Thyroid gland (tissue), 4 donors: Measurements from ENCODE around the gene MPPED1. TPM values are rescaled to one million over a fixed set of nuclear protein-coding genes. Genes with fewer than 3 reads are reported as not detected.
A peak's percentile ranks its signal among the peaks of the same experiment; 100 is the strongest.

ENCODE experiments used
- DNase-seq, 2 donors: peaks; one replicate each; pipeline ENCODE4 v3.0.0-alpha.2; 2019
- H3K27ac ChIP-seq, 3 donors: fragments of 200-600 bp; sonication (generic); 1 replicate in 2 of 3; 2 replicates in 1 of 3; pipeline ENCODE4 v1.5.1; 2016 to 2019; ENCODE audit warnings: mild to moderate bottlenecking in 1 of 3, moderate library complexity in 1 of 3
- H3K27me3 ChIP-seq: fragments of 200-600 bp; sonication (generic); one replicate; pipeline ENCODE4 v1.5.1; 2019
- H3K36me3 ChIP-seq, 2 donors: fragments of 200-600 bp; sonication (generic); one replicate each; pipeline ENCODE4 v1.5.1; 2016 to 2019
- H3K4me1 ChIP-seq, 2 donors: fragments of 200-600 bp; sonication (generic); one replicate each; pipeline ENCODE4 v1.5.1; 2017 to 2019
- H3K4me3 ChIP-seq, 3 donors: fragments of 200-600 bp; sonication (generic); replicated peaks in 1 of 3; 1 replicate in 2 of 3; 2 replicates in 1 of 3; pipeline ENCODE4 v1.5.1; 2016; ENCODE audit warnings: mild to moderate bottlenecking in 1 of 3
- H3K9me3 ChIP-seq: fragments of 200-600 bp; sonication (generic); one replicate; pipeline ENCODE4 v1.5.1; 2017
- POLR2A ChIP-seq, 2 donors: fragments of 450-650 bp; IDR thresholded peaks; one replicate each; pipeline ENCODE4 v1.6.1; 2017; ENCODE audit warnings: antibody characterized with exemption in 2 of 2, mild to moderate bottlenecking in 2 of 2, moderate library complexity in 1 of 2
- WGBS, 2 donors: methylation state at CpG; one replicate each; pipeline ENCODE4 v1.1.5; 2017; 5-methylcytosine and 5-hydroxymethylcytosine counted together
- intact Hi-C: fragments of 100-400 bp; cut with DNase I; formaldehyde crosslinking; loops from one replicate; pipeline ENCODE4 v1.15.1; 2023
- total RNA-seq, 4 donors: library from RNA; depleted of rRNA; stranded (reverse); fragments of >200 nt; gene quantifications; one replicate each; pipeline ENCODE4 v1.2.3, GENCODE V29; 2016
- TF ChIP-seq, protein P1 (sequence below), 6 experiments: fragments of 200-600 bp in 3 of 6; fragments of 450-650 bp in 3 of 6; sonication (generic) in 3 of 6; IDR thresholded peaks; one replicate each; pipeline ENCODE4 v1.5.1; 2016 to 2019; ENCODE audit warnings: antibody characterized with exemption in 6 of 6, mild to moderate bottlenecking in 2 of 6, inconsistent platforms in 1 of 6, moderate library complexity in 1 of 6

Gene MPPED1
- total RNA-seq, 4 donors from 2014 or later = not detected

DNA sequence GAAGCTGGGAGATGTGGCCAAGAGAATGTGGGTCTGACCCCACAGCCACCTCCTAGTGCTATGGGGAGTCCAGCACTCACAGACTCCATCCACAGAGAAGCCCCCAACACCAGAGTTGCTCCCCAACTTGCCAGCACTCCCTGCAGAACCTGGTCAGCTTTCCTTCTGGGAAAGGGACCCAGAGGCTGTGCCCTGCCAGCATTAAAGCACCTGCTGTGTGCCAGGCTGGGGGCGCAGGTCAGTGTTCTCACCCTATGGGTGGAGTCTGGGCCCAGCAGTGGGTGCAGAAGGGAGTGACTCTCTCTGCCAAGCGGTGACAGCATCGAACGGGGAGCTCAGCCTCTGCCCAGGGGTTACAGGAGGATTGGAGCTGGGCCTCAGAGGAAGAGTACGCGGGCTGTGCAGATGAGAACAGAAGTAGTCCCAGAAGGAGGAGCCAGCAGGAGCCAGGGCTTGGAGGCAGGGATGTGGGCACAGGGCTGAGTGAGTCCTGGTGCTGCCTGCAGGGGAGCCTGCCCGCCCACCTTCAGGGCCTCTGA is 114.4 kb downstream of the MPPED1 start:
- WGBS, 2 donors = 73% methylated on average over 6 of the region's 7 CpGs; no CpG with 5 or more reads in 1 of the 2 donors
- Histone ChIP-seq H3K4me1 (peaks cover 10 to 11% of the 10 kb centered on the region in 2 donors), H3K27me3 (no peaks in the 10 kb centered on the region), H3K27ac (no peak overlapping the region), H3K9me3 (no peaks in the 10 kb centered on the region), H3K36me3 (no peaks in the 10 kb centered on the region), H3K4me3 (no peak overlapping the region)
- TF ChIP-seq POLR2A (IDR thresholded peaks at IDR 0.05) = no peak
- DNase-seq = peak; percentile 6 to 12
- intact Hi-C loops = no loop called here

DNA sequence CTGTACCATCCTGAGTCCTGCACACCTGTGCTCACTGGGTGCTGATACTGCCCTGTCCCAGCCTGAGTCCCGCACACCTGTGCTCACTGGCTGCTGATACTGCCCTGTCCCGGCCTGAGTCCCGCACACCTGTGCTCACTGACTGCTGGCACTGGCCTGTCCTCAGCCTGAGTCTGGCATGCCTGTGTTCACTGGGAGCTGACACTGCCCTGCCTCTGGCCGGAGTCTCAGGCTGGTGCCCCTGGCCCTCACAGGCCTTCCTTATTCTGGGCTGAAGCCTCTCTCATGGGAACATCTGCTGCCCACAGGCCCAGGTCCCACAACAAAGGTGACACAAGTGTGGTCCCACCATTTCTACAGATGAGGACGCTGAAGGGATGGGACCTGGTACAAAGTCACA is 115.1 kb downstream of the MPPED1 start:
- no peak overlapping the region for H3K27ac ChIP-seq
- intact Hi-C loops = no loop called here
- TF ChIP-seq POLR2A (IDR thresholded peaks at IDR 0.05) = no peak
- TF ChIP-seq, protein P1, sequence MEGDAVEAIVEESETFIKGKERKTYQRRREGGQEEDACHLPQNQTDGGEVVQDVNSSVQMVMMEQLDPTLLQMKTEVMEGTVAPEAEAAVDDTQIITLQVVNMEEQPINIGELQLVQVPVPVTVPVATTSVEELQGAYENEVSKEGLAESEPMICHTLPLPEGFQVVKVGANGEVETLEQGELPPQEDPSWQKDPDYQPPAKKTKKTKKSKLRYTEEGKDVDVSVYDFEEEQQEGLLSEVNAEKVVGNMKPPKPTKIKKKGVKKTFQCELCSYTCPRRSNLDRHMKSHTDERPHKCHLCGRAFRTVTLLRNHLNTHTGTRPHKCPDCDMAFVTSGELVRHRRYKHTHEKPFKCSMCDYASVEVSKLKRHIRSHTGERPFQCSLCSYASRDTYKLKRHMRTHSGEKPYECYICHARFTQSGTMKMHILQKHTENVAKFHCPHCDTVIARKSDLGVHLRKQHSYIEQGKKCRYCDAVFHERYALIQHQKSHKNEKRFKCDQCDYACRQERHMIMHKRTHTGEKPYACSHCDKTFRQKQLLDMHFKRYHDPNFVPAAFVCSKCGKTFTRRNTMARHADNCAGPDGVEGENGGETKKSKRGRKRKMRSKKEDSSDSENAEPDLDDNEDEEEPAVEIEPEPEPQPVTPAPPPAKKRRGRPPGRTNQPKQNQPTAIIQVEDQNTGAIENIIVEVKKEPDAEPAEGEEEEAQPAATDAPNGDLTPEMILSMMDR (IDR thresholded peaks at IDR 0.05) = no peak
- H3K9me3 ChIP-seq = no peaks in the 10 kb centered on the region
- H3K36me3 ChIP-seq = no peaks in the 10 kb centered on the region
- no peak overlapping the region for H3K4me3 ChIP-seq
- no peaks in the 10 kb centered on the region for H3K27me3 ChIP-seq
- WGBS, 2 donors = 88 to 100% methylated on average over 2 to 5 of the region's 5 CpGs
- DNase-seq = no peak
- H3K4me1 ChIP-seq = peaks cover 10 to 11% of the 10 kb centered on the region in 2 donors

DNA sequence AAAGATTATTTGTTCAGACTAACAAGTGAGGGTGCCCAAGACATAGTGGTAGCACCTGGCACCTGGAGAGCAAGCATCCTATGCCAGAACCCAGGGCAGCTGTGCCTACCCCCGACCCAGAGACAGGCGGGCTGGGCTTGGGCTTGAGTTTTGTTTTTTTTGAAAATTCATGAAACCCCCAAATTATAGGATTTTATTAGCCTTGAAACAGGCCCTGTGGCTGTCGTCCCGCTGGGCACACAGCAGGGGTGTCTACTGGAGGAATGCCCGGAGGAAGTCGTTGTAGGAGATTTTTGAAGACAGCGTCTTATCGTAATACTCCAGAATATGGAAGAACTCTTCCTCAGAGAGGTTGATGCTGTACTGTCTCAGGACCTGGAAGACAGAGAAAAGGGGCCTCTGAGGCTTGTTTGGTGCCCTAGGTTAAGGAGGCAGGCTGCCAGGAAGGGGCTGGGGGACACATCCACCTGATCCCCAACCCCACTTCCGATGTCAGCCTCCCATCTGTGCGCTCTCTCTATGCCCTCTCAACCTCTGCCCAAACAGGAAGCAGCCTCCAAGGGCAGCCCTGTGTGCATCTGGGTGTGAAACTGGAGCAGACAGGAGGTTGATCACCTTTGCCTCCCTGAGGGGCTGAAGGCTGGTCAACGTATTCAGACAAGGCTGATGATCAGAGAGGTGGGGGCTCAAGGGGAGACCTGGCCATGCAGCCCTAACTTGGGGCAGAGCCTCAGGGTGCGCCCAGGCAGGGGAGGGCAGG is 117.0 kb downstream of the MPPED1 start:
- TF ChIP-seq, protein P1 (IDR thresholded peaks at IDR 0.05) = no peak
- no peak for TF ChIP-seq POLR2A (IDR thresholded peaks at IDR 0.05)
- 69 to 70% methylated on average over 12 of the region's 12 CpGs for WGBS, 2 donors
- Histone ChIP-seq H3K27me3 (no peaks in the 10 kb centered on the region), H3K27ac (no peak overlapping the region), H3K9me3 (no peaks in the 10 kb centered on the region), H3K36me3 (no peaks in the 10 kb centered on the region), H3K4me1 (peaks cover 10 to 11% of the 10 kb centered on the region in 2 donors), H3K4me3 (no peak overlapping the region)
- intact Hi-C loops = no loop called here
- DNase-seq = no peak

DNA sequence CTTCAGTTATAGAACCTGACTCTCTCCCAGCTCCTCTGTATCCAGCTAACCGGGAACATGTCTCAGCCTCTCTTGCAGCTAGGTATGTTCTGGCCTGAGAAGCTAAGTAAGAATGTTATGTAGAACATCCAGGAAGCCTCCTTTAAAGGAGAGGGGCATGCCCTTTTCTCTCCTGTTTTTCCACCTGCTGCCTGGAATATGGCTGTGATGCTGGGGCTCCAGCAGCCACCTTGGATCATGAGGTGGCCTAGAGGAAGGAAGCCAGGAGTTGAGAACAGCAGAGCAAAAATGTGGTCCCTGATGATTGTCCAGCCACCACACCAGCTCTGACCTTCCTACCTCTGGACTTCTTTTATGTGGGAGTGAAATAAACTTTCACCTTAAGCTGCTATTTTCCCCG is 117.6 kb downstream of the MPPED1 start:
- no peaks in the 10 kb centered on the region for H3K27me3 ChIP-seq
- no peaks in the 10 kb centered on the region for H3K9me3 ChIP-seq
- TF ChIP-seq POLR2A (IDR thresholded peaks at IDR 0.05) = no peak
- TF ChIP-seq, protein P1 (IDR thresholded peaks at IDR 0.05) = no peak
- H3K36me3 ChIP-seq = no peaks in the 10 kb centered on the region
- peaks cover 10 to 11% of the 10 kb centered on the region in 2 donors for H3K4me1 ChIP-seq
- H3K27ac ChIP-seq = no peak overlapping the region
- 93 to 100% methylated on average over 2 of the region's 2 CpGs for WGBS, 2 donors
- DNase-seq = no peak
- no peak overlapping the region for H3K4me3 ChIP-seq
- intact Hi-C loops = no loop called here

DNA sequence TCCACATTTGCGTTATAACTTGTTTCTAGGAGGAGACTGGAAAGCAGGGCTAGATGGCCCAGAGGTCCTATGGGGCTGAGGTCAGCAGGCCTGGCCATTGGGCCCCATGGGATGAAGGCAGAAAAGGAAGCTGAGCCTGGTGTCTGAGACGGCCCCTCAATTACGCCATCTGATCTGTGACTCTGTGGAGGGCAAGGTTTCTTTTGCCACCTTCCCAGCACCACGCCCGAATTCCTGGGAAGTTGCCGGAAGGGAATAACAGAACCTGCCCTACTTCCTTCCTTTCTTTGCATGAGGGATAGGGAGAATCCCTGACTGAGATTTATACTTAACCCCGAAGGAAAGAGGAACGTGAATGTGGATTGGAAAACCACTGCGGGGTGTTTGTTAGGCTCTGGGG is 118.1 kb downstream of the MPPED1 start:
- intact Hi-C loops = no loop called here
- peaks cover 10 to 11% of the 10 kb centered on the region in 2 donors for H3K4me1 ChIP-seq

More for the DNA sequence above, 118.1 kb downstream of the MPPED1 start:
- TF ChIP-seq, protein P1 (IDR thresholded peaks at IDR 0.05) = no peak
- no peak for TF ChIP-seq POLR2A (IDR thresholded peaks at IDR 0.05)
- no peak overlapping the region for H3K4me3 ChIP-seq
- WGBS, 2 donors = 85 to 88% methylated on average over 9 of the region's 9 CpGs
- H3K9me3 ChIP-seq = no peaks in the 10 kb centered on the region
- H3K36me3 ChIP-seq = no peaks in the 10 kb centered on the region
- no peak for DNase-seq
- H3K27me3 ChIP-seq = no peaks in the 10 kb centered on the region
- H3K27ac ChIP-seq = no peak overlapping the region
